SK-N-SH treated with all-trans-retinoic acid at 6 μM for 48 hours (cell line): ENCODE measurements around the gene IRF1.

Experiments
- ATAC-seq: fragments of 200-7000 bp; cut with Tn5 transposase; 3 replicates; pipeline ENCODE4 v1.9.1; 2020; ENCODE audit warnings: mild to moderate bottlenecking, moderate library complexity
- ARNTL ChIP-seq: fragments of 450-650 bp; formaldehyde crosslinking; IDR thresholded peaks from 2 replicates; pipeline ENCODE4 v1.5.0; 2020; ENCODE audit warnings: low read depth, mild to moderate bottlenecking, moderate library complexity, borderline replicate concordance
- BACH2 ChIP-seq: fragments of 250-450 bp; sonication (Bioruptor Pico); IDR thresholded peaks from 2 replicates; pipeline ENCODE4 v1.9.0; 2021; ENCODE audit warnings: mild to moderate bottlenecking, borderline replicate concordance
- CSDC2 ChIP-seq: fragments of 250-450 bp; sonication (Bioruptor Pico); IDR thresholded peaks from 2 replicates; pipeline ENCODE4 v1.5.0; 2020; ENCODE audit warnings: mild to moderate bottlenecking, moderate library complexity
- ESRRG ChIP-seq: fragments of 250-450 bp; sonication (Bioruptor Pico); IDR thresholded peaks from 2 replicates; pipeline ENCODE4 v1.6.1; 2021; ENCODE audit warnings: mild to moderate bottlenecking
- GLIS3 ChIP-seq: fragments of 250-450 bp; sonication (Bioruptor Pico); IDR thresholded peaks from 2 replicates; pipeline ENCODE4 v1.5.0; 2020; ENCODE audit warnings: mild to moderate bottlenecking, moderate library complexity
- ISL1 ChIP-seq: fragments of 250-450 bp; sonication (Bioruptor Pico); IDR thresholded peaks from 2 replicates; pipeline ENCODE4 v2.1.2; 2022; ENCODE audit warnings: mild to moderate bottlenecking, moderate library complexity
- OSR1 ChIP-seq: fragments of 250-450 bp; sonication (Bioruptor Pico); IDR thresholded peaks from 2 replicates; pipeline ENCODE4 v1.8.0; 2022; ENCODE audit warnings: moderate library complexity, mild to moderate bottlenecking, inconsistent platforms
- PPARA ChIP-seq: fragments of 250-450 bp; sonication (Bioruptor Pico); IDR thresholded peaks from 2 replicates; pipeline ENCODE4 v1.5.0; 2020; ENCODE audit warnings: mild to moderate bottlenecking, borderline replicate concordance
- RARB ChIP-seq: fragments of 250-450 bp; sonication (Bioruptor Pico); IDR thresholded peaks from 2 replicates; pipeline ENCODE4 v1.8.0; 2021; ENCODE audit warnings: mild to moderate bottlenecking, moderate library complexity
- SNAI2 ChIP-seq: fragments of 250-450 bp; sonication (Bioruptor Pico); IDR thresholded peaks from 2 replicates; pipeline ENCODE4 v1.5.0; 2020; ENCODE audit warnings: mild to moderate bottlenecking, moderate library complexity
- TCF4 ChIP-seq: fragments of 250-450 bp; sonication (Bioruptor Pico); IDR thresholded peaks from 2 replicates; pipeline ENCODE4 v1.8.0; 2021; ENCODE audit warnings: mild to moderate bottlenecking, moderate library complexity, borderline replicate concordance
- TOX ChIP-seq: fragments of 250-450 bp; sonication (Bioruptor Pico); IDR thresholded peaks from 2 replicates; pipeline ENCODE4 v1.8.0; 2021; ENCODE audit warnings: mild to moderate bottlenecking, moderate library complexity, borderline replicate concordance
- ZC3H10 ChIP-seq: fragments of 250-450 bp; sonication (Bioruptor Pico); IDR thresholded peaks from 2 replicates; pipeline ENCODE4 v1.5.1; 2021; ENCODE audit warnings: mild to moderate bottlenecking, moderate library complexity
- ZFP3 ChIP-seq: fragments of 250-450 bp; sonication (Bioruptor Pico); IDR thresholded peaks from 2 replicates; pipeline ENCODE4 v1.5.0; 2020; ENCODE audit warnings: mild to moderate bottlenecking, moderate library complexity
- ZFP30 ChIP-seq: fragments of 450-650 bp; formaldehyde crosslinking; IDR thresholded peaks from 2 replicates; pipeline ENCODE4 v1.5.0; 2022; ENCODE audit warnings: mild to moderate bottlenecking, moderate library complexity
- ZNF70 ChIP-seq: fragments of 450-650 bp; formaldehyde crosslinking; IDR thresholded peaks from 2 replicates; pipeline ENCODE4 v1.5.0; 2020; ENCODE audit warnings: mild to moderate bottlenecking, moderate library complexity
- ZNF8 ChIP-seq: fragments of 450-650 bp; formaldehyde crosslinking; IDR thresholded peaks from 2 replicates; pipeline ENCODE4 v1.5.0; 2020; ENCODE audit warnings: mild to moderate bottlenecking, moderate library complexity
- TF ChIP-seq, protein P1 (sequence below): fragments of 250-450 bp; sonication (Bioruptor Pico); IDR thresholded peaks from 2 replicates; pipeline ENCODE4 v1.5.0; 2020; ENCODE audit warnings: mild to moderate bottlenecking, moderate library complexity
- TF ChIP-seq, protein P2 (sequence below): fragments of 250-450 bp; sonication (Bioruptor Pico); IDR thresholded peaks from 2 replicates; pipeline ENCODE4 v1.8.0; 2021; ENCODE audit warnings: low read depth, mild to moderate bottlenecking, moderate library complexity, borderline replicate concordance
- TF ChIP-seq, protein P3 (sequence below): fragments of 250-450 bp; sonication (Bioruptor Pico); IDR thresholded peaks from 2 replicates; pipeline ENCODE4 v1.5.1; 2020; ENCODE audit warnings: low read depth, mild to moderate bottlenecking, moderate library complexity
- TF ChIP-seq, protein P4 (sequence below): fragments of 250-450 bp; sonication (Bioruptor Pico); IDR thresholded peaks from 2 replicates; pipeline ENCODE4 v1.8.0; 2020; ENCODE audit warnings: mild to moderate bottlenecking, moderate library complexity, borderline replicate concordance
- TF ChIP-seq, protein P5 (sequence below): fragments of 250-450 bp; sonication (Bioruptor Pico); IDR thresholded peaks from 2 replicates; pipeline ENCODE4 v1.5.1; 2021; ENCODE audit warnings: mild to moderate bottlenecking, moderate library complexity

Gene IRF1

DNA sequence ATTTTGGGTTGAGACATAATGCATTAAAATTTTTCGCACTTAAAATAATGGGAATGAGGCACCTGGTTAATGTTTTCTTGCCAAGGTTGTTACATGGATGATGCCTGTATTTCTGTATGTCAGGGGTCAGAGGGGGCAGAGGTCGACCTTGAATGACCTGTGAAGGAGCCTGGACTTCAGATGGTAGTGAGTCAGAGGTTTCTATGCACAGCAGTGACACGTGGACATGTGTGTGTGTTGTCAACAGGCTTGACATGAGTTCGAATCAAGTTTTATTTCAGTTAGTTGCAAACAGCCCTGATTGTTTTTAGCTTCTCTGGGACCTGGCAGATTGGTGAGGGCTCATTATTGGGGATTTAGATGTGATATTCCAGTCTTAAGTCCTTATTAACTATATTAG lies 49.1 kb upstream of the IRF1 start:
- TF ChIP-seq ZFP30 (CRISPR knock-in tag) (no peak), ZFP3 (no peak), ZNF8 (CRISPR knock-in tag) (no peak), RARB (CRISPR knock-in tag) (no peak), ZC3H10 (no peak), GLIS3 (CRISPR knock-in tag) (no peak), PPARA (CRISPR knock-in tag) (no peak)
- TF ChIP-seq, protein P1, sequence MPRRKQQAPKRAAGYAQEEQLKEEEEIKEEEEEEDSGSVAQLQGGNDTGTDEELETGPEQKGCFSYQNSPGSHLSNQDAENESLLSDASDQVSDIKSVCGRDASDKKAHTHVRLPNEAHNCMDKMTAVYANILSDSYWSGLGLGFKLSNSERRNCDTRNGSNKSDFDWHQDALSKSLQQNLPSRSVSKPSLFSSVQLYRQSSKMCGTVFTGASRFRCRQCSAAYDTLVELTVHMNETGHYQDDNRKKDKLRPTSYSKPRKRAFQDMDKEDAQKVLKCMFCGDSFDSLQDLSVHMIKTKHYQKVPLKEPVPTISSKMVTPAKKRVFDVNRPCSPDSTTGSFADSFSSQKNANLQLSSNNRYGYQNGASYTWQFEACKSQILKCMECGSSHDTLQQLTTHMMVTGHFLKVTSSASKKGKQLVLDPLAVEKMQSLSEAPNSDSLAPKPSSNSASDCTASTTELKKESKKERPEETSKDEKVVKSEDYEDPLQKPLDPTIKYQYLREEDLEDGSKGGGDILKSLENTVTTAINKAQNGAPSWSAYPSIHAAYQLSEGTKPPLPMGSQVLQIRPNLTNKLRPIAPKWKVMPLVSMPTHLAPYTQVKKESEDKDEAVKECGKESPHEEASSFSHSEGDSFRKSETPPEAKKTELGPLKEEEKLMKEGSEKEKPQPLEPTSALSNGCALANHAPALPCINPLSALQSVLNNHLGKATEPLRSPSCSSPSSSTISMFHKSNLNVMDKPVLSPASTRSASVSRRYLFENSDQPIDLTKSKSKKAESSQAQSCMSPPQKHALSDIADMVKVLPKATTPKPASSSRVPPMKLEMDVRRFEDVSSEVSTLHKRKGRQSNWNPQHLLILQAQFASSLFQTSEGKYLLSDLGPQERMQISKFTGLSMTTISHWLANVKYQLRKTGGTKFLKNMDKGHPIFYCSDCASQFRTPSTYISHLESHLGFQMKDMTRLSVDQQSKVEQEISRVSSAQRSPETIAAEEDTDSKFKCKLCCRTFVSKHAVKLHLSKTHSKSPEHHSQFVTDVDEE: no peak
- TF ChIP-seq, protein P2, sequence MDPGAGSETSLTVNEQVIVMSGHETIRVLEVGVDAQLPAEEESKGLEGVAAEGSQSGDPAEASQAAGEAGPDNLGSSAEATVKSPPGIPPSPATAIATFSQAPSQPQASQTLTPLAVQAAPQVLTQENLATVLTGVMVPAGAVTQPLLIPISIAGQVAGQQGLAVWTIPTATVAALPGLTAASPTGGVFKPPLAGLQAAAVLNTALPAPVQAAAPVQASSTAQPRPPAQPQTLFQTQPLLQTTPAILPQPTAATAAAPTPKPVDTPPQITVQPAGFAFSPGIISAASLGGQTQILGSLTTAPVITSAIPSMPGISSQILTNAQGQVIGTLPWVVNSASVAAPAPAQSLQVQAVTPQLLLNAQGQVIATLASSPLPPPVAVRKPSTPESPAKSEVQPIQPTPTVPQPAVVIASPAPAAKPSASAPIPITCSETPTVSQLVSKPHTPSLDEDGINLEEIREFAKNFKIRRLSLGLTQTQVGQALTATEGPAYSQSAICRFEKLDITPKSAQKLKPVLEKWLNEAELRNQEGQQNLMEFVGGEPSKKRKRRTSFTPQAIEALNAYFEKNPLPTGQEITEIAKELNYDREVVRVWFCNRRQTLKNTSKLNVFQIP (CRISPR knock-in tag): no peak
- TF ChIP-seq, protein P3, sequence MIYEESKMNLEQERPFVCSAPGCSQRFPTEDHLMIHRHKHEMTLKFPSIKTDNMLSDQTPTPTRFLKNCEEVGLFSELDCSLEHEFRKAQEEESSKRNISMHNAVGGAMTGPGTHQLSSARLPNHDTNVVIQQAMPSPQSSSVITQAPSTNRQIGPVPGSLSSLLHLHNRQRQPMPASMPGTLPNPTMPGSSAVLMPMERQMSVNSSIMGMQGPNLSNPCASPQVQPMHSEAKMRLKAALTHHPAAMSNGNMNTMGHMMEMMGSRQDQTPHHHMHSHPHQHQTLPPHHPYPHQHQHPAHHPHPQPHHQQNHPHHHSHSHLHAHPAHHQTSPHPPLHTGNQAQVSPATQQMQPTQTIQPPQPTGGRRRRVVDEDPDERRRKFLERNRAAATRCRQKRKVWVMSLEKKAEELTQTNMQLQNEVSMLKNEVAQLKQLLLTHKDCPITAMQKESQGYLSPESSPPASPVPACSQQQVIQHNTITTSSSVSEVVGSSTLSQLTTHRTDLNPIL: no peak
- TF ChIP-seq, all 23 proteins: peak for 0

DNA sequence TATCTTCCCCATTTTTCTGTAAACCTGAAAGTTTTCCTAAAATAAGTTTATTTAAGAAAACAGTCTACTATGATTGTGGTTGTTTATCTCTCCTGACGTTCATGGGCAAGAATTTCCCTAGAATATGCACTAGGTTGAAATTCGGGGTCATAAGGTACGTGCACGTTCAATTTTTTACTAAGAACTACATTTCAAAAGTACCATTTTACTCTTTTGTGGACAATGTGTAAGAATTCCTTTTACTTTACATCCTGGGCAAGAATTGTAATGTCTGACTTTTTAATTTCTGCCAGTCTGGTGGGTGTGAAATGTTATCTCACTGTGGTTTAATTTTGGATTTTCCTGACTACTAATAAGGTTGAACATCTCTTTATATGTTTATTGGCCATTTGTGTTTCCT lies 40.4 kb upstream of the IRF1 start:
- TF ChIP-seq TCF4 (CRISPR knock-in tag) (no peak), ESRRG (CRISPR knock-in tag) (no peak), BACH2 (CRISPR knock-in tag) (no peak), SNAI2 (CRISPR knock-in tag) (no peak), OSR1 (CRISPR knock-in tag) (no peak), ZC3H10 (no peak), ZFP30 (CRISPR knock-in tag) (no peak), ARNTL (CRISPR knock-in tag) (no peak), CSDC2 (CRISPR knock-in tag) (no peak)
- TF ChIP-seq, protein P4, sequence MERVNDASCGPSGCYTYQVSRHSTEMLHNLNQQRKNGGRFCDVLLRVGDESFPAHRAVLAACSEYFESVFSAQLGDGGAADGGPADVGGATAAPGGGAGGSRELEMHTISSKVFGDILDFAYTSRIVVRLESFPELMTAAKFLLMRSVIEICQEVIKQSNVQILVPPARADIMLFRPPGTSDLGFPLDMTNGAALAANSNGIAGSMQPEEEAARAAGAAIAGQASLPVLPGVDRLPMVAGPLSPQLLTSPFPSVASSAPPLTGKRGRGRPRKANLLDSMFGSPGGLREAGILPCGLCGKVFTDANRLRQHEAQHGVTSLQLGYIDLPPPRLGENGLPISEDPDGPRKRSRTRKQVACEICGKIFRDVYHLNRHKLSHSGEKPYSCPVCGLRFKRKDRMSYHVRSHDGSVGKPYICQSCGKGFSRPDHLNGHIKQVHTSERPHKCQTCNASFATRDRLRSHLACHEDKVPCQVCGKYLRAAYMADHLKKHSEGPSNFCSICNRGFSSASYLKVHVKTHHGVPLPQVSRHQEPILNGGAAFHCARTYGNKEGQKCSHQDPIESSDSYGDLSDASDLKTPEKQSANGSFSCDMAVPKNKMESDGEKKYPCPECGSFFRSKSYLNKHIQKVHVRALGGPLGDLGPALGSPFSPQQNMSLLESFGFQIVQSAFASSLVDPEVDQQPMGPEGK: no peak
- no peak for ATAC-seq

More for the DNA sequence above, 49.1 kb upstream of the IRF1 start:
- ATAC-seq: no peak

DNA sequence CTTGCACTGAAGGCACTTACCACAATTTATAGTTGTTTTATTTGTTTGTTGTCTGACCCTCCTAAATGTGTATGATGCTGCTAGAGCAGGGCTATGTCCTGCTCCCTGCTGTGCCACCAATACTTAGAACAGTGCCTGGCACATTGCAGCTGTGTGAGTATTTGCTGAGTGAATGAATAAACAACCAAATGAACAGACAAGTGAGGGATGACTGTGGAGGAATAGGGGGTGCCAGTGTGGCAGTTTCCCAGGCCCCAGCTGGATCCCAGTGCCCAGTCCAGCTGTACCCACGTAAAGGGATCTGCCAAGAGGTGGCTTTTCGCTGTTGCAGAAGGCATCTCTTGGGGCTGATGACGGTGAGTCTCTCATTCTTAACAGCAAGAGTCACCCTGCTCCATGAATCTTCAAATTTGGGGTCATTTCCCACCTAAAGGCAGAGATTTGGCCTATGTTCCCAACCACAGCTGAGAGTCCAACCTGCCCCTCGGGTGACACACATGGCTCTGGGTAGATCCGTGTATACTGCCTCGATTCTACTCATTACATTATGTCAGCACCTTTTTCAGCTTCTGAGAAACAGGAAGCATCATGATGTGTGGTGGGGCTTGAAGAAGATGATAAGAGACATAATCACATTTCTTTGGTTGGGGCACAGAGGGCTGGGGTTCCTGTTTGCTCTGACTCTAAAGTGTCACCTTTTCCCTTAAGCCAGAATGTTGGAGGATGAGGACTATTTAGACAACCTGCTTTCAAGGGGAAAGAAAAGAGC lies 38.5 kb upstream of the IRF1 start:
- no peak for ATAC-seq
- no peak for TF ChIP-seq GLIS3 (CRISPR knock-in tag)
- TF ChIP-seq ZC3H10: no peak
- TF ChIP-seq ESRRG (CRISPR knock-in tag): no peak
- no peak for TF ChIP-seq TCF4 (CRISPR knock-in tag)
- TF ChIP-seq, protein P1: no peak
- no peak for TF ChIP-seq ZNF8 (CRISPR knock-in tag)
- TF ChIP-seq SNAI2 (CRISPR knock-in tag): no peak
- TF ChIP-seq, protein P5, sequence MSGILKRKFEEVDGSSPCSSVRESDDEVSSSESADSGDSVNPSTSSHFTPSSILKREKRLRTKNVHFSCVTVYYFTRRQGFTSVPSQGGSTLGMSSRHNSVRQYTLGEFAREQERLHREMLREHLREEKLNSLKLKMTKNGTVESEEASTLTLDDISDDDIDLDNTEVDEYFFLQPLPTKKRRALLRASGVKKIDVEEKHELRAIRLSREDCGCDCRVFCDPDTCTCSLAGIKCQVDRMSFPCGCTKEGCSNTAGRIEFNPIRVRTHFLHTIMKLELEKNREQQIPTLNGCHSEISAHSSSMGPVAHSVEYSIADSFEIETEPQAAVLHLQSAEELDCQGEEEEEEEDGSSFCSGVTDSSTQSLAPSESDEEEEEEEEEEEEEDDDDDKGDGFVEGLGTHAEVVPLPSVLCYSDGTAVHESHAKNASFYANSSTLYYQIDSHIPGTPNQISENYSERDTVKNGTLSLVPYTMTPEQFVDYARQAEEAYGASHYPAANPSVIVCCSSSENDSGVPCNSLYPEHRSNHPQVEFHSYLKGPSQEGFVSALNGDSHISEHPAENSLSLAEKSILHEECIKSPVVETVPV (CRISPR knock-in tag): no peak
- TF ChIP-seq ZFP30 (CRISPR knock-in tag): no peak
- no peak for TF ChIP-seq TOX
- TF ChIP-seq ARNTL (CRISPR knock-in tag): no peak
- no peak for TF ChIP-seq BACH2 (CRISPR knock-in tag)
- TF ChIP-seq ISL1 (CRISPR knock-in tag): no peak
- TF ChIP-seq OSR1 (CRISPR knock-in tag): no peak
- TF ChIP-seq, protein P4: no peak
- TF ChIP-seq ZNF70 (CRISPR knock-in tag): no peak
- TF ChIP-seq RARB (CRISPR knock-in tag): no peak
- no peak for TF ChIP-seq PPARA (CRISPR knock-in tag)
